GM18868 (cell line): Measurements from ENCODE around the gene OR52L1.
"Not testable (repeated sequence)": the region's sequence is repeated elsewhere in the genome, so short reads cannot be mapped to it uniquely, and the experiment has no call there.

ENCODE experiments used
- ATAC-seq: cut with Tn5 transposase; IDR thresholded peaks from one replicate; pipeline ENCODE4 v1.9.1; 2021; ENCODE audit warnings: mild to moderate bottlenecking, moderate library complexity; ENCODE audit not compliant: unreplicated experiment

Gene OR52L1

DNA sequence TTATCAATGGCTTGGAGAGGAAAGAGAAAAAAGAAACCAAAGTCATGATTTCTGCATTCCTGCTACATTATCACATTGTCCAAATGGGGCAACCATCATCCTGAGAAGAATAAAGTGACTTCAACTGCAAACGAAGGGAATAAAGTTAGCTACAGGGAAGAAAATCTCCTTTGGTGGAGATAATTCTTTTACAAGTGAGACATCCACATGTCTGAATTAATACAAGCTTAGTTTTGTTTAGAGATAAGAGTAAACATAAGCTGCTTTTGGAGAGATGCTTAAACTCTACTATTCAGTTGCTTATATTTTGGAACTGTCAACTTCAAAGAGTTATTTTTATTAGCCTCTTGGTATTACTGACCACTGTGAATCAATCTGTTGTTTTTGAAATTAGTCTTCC lies at the start of gene OR52L1:
Gene OR52L1 (minus strand): TSS at position 101 of the 400 bp plus-strand sequence. CDS start 55 bp downstream, at position 46.
- no peak for ATAC-seq

DNA sequence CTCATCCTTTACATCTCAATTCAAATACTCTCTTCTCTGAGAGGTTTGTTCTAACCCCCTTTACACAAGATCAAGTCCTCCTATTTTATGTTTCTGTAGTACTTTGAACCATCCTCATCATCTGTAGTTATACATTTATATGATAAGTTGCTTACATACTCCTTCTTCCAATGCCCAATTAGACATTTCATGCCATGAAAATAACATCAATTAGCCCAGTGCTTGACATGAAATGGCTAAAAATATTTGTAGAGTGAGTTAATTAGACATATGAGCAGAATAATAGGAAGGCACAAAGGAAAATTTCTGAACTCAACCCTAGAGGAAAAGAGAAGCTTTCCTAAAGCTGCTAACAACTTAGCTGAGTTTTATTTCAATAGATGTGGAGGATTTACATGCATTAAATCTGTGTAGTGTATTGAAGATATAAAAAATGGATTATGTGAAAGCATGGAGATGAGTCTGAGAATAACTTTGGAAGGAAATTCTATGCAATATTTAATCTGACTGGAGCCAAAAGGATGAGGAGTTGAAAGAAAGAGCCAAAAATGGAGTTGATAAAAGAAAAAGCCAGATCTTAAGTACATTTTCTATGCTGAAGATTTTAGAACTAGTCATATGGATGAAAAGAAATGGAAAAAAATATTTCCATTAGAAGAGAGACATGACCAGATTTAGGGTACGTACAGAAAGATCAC lies 44.1 kb upstream of the OR52L1 start, which contains the start of gene OR56A1:
Gene OR56A1 (minus strand): TSS at position 51 of the 698 bp plus-strand sequence. CDS start 3,066 bp downstream, outside the sequence.
- no peak for ATAC-seq

DNA sequence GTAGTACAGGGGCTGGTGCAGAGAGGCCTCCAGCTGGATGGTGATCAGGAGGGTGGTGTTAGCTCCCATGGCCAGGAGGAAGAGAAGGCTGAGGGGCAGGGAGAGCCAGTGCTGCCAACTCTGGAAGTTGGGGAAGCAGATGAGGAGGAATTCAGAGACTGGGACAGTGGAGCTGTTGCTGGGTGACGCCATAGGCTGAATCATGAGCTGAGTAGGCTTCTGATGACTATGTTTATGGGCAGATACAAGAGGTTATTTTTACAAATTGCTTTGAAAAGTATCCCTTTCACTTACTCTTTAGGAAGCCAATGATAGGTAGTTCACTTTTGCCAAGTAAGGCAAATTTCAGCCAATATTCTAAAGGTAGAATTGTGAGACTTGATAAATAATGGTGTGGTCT lies 40.7 kb upstream of the OR52L1 start:
- ATAC-seq, result no peak

DNA sequence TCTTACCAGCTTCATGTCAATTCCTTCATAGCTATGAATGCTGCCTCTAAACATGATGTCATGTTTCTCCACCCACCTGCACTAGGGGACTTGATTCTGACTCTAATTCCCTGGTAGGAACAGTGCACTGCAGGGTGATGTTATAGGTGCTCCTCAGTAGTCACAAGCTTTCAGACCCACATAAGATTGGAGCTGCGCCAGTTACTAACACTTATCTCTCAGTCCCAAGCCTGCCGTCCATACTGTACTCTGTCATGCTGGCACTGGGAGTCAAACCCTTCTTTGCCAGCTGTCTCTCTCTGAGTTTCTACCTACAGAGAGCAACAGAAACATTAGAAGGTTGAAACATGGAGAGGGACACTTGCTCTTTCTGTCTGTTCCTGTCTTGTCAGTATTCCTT lies 38.3 kb upstream of the OR52L1 start:
- ATAC-seq, result no peak

DNA sequence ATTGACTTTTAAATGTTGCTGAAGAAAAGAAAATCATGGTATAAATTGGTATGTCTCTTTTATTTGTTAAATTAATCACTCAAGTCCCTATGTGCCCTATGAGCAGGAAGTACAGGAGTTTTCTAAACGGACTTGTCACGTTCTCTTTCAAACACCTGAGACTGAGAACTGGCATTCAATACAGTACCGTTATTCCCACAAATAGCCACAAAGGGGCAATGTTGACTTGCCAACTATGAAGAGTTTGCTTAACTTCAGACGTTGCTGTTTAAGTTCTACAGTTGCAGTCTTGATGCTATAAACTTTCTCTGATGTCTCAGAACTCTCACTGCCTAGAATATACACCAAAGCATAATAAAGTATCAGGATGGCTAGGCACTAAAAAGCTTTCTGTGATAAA lies 36.2 kb upstream of the OR52L1 start:
- peak; percentile 85 for ATAC-seq

DNA sequence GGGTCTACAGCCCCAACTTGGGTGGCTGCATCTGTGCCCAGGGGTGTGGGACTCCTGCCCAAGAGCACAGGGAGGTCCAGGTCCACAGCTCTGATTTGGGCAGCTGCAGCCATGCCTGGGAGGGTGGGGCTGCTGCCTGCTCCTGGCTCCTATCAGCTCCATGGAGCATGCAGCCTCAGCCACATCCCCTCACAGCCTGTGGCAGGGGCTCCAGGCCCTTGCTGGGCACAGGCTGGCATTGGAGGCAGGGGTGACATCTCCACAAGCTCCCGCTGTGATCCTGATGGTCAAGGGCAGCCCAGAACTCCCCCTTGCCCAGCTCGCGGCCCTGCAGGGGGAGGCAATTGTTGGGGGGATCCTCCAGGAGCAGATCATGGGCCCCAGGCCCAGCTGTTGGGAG lies 26.3 kb upstream of the OR52L1 start:
- ATAC-seq, result no peak

DNA sequence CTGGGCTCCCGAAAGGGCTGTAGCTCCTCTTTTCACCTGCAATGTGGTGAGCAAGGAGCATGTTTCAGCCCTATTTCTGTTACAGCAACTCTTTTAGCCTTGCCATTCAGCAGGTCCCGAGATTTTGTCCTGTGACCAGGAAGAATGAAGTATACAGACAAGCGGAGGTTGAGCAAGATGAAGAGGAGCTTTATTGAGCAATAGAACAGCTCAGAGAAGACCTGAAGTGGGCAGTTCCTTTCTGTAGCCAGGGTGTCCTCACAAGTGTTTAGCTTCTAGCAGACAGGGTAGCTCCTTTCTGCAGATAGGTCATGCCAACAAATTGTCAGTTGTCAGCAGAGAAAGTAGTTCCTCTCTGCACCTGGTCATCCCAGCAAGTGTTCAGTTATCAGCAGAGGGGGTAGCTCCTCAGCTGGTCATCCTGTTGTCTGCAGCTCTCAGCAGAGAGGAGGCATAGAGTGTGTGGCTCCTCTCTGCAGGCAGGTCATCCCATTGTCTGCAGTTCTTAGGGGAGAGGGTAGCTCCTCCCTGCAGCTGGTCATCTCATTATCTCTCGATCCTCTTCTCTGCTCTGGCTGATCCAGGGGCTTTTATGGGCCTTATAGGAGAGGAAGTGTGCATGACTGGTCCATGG lies 25.4 kb upstream of the OR52L1 start:
- ATAC-seq, result no peak

DNA sequence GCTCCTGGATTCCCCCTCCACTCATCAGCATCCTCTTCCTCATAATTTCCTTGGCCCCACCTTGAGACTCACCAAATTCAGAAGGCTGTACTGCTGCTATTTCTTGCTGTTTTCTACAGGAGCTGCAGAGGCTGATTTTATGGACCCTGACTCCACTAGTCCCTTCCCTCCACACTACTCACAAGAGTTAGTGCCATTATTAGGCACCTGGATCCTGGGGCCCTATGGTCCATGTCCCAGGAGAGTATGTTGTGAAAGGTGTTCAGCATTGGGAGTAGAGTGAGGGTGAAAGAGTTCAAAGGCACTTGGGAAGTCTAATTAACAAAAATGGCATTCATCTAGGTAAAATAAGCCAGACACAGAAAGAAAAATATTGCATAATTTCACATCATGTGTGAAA lies 20.1 kb upstream of the OR52L1 start, which contains the start of gene OR56A4:
Gene OR56A4 (minus strand): TSS at position 101 of the 400 bp plus-strand sequence. CDS start 3,954 bp downstream, outside the sequence.
- ATAC-seq, result no peak

DNA sequence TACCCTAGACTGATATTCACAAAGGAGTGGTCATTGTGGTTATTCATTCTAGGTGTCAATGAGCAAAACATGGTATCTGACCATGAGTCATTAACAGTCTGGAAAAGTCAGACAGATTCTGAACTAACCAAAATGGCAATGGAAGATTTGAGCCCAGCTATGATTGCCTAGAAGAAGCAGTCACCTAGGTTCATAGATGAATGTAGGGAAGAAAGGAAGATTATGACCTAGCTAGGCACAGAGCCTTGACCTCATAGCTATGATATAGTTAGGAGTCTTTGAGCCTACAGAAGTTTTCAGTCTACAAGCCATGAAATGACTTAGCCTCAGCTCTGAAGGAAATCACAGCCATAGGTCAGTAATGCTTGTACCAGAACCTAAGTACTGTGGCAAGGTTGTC lies 19.6 kb upstream of the OR52L1 start:
- ATAC-seq, result no peak

DNA sequence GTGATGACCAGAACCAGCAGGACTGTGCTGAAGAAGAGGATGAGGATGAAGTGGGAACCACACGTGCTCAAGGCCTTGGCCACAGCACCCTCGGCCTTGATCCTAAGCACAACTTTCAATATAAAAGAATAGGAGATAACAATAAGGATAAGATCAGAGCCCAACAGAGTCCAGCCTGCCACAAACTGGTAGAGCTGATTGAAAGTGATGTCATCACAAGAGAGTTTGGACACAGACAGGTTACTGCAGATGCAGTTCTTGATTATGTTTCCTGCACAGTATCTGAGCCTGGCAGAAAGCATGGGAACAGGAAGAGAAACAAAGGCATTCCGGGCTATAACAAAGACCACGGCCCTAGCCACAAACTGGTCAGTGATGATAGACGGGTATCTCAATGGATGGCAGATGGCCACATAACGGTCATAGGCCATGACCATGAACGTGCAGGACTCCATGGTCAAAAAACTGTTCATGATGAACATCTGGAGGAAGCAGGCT lies 15.5 kb upstream of the OR52L1 start:
- ATAC-seq, result no peak

DNA sequence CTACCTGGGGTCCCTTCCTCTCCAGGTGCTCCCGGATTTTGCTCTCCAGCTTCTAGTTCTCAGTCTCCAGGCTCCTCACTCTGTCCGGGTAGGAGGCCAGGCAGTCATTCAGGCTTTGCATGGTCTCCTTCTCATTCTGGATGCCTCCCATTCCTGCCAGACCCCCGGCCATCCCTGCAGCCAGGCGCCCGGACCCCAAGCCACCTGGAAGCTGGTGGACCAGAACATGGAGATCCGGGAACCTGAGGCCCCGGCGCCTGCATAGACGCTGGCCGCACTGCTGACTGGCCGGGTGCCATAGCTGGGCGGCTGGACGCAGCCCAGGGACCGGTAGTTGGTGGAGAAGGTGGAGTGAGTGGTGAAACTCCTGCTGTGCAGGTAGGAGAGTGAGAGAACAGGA lies 8.0 kb upstream of the OR52L1 start:
- no peak for ATAC-seq

DNA sequence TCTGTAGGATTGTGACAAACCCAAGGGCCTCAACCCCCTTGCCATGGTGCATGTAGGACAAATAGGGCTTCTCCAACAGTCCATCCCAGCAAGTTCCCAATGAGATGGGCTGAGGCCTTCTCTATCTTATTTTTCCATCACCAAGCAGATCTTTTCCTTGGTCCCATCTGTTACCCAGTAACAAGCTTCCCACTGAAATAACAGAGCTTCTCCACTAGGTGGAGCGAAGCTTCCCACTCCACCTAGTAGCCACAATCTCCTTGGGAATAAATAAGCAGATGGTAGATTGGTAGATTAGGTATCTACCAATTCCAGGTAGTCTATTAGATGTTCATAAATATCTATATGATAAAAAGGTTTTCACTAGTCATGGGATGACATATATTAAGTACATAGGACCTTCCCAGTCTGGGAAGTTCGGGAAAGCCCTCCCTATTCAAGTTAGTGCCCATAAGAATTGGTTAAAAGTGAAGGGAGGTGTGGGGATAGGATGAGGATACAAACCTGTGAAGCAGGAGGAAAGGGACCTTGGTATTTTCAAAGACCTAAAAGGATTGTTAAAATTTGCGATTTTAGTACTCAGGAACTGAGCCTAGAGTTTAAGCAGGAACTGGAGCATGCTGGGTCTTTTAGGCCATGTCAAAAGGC lies 5.9 kb upstream of the OR52L1 start:
- ATAC-seq, result peak; percentile 65

DNA sequence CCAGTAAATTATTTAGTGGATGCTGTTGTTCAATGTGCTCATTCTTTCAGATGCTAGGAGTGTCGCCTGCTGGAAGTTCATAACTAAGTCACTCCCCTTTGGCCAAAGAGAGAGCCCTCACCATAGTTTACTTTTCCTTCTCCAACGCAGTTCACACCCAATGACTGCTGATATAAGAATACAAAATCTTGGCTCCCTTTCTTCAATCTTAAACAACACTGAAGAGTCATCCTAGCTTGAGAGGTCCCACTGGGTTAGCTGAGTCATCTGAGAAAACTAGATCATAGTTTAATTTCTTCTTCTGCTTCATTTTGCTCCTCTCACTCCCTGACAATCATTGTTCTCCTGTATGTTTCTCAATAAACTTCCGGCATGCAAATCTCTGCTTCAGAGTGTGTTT lies 5.4 kb upstream of the OR52L1 start:
- no peak for ATAC-seq

DNA sequence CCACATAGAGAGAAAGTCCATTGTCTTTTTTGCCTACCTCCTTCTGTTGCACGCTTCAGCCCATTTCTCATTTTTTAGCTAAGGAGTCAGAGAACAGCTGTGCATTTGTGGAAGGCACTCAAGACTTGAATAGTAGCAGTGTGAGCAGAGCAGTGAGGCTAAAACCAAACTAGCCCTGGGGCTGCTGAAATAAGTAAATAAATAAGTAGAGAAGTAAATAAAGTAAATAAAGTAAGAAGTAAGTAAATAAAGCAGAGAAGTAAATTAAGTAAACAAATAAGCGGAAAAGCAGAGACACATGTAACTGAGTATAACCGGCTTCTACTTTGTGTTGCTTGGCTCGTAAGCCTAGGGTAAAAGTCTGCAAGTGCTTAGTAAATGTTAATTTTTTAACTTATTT lies 2.4 kb upstream of the OR52L1 start:
- no peak for ATAC-seq

DNA sequence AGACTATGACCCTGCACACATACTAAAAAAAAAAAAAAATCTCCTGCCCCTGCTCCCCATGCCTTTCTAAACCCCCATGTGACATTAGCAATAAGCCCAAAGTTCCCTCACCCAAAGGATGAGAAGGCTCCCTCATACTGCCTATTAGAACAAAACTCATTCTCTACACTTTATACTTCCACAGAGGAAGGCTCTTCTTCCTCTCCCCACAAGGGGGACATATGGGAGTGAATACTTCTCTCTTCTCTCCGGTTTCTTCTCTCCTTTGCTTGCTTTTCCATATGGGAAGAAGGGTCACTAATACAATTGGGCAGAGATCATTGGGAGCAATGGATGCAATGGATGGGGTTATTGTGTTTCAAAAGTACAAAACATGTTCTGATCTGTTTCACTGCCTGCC lies 3.3 kb downstream of the OR52L1 start:
- ATAC-seq, result no peak

DNA sequence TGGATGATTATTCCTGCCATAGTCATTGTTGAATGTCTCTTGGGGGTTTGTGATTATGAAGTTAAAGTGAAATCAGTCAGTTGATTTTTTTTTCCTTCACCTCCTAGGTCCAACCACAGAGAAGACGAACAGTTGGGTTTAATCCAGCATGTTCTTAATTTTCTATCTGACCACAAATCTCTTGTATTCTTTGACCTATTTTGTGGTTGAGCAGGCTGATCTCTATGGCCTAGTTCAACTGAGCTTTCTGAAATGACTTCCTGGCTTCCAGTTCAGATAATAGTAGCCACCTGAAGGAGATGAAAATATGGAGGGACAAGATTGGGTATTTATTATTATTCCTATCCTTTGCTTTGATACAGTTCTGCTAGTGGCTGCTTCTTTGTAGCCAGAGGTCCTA lies 13.3 kb downstream of the OR52L1 start:
- ATAC-seq, result no peak

DNA sequence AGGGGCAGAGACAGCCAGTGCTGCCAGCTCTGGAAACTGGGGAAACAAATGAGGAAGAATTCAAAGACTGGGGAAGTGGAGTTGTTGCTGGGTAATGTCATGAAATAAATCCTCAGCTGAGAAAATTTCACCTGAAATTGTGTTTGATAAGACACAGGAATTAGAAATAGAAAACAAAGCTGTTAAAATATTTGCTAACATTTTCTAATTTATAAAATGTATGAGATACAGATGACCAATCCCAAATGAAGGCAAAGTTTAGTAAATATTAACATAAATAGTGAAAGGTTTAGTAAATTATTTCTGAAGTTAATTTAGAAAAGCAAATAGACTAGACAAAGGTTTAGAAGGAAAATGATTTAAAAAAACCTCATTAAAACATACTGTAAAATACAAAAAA lies 18.4 kb downstream of the OR52L1 start, which contains the start of gene OR56A5:
Gene OR56A5 (minus strand): TSS at position 101 of the 400 bp plus-strand sequence. CDS start 0 bp downstream, at position 101.
- ATAC-seq, result no peak

DNA sequence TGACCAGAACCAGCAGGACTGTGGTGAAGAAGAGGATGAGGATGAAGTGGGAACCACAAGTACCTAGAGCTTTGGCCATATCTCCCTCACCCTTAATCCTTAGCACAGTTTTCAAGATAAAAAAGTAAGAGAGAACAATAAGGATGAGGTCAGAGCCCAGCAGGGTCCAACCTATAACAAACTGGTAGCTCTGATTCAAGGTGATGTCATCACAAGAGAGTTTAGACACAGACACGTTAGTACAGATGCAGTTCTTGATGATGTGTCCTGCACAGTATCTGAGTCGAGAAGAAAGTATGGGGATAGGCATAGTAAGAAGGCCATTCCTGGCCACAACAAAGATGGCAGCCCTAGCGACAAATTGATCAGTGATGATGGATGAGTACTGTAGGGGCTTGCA lies 19.1 kb downstream of the OR52L1 start:
- ATAC-seq, result no peak

DNA sequence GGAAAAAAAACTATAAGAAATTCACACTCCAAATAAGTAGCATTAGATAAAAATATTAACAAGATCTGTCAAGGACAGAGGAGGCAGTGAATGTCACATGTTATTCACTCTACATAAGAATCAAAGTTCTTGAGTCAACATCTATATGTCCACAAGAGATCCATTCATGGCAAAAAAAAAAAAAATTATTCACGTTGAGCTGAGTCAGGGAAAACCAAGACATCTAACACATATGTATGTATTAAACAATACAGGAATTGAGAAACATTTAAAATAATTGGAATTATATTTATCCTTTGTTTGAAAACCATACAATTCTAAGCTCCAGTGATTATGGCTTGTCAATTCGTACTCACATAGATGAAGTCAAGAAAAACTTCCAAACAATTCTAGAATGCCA lies 19.8 kb downstream of the OR52L1 start:
- no peak for ATAC-seq

DNA sequence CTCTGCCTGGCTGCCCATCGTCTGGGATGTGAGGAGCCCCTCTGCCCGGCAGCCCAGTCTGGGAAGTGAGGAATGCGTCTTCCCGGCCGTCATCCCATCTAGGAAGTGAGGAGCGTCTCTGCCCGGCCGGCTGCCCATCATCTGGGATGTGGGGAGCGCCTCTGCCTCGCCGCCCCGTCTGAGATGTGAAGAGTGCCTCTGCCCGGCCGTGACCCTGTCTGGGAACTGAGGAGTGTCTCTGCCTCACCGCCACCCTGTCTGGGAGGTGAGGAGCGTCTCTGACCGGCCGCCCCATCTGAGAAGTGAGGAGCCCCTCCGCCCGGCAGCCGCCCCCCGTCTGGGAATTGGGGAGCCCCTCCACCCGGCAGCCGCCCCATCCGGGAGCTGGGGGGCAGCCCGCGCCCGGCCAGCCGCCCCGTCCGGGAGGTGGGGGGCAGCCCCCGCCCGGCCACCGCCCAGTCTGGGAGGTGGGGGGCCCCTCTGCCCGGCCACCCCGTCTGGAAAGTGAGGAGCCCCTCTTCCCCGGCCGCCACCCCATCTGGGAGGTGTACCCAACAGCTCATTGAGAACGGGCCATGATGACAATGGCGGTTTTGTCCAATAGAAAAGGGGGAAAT lies 26.0 kb downstream of the OR52L1 start:
- ATAC-seq, result not testable (repeated sequence)

DNA sequence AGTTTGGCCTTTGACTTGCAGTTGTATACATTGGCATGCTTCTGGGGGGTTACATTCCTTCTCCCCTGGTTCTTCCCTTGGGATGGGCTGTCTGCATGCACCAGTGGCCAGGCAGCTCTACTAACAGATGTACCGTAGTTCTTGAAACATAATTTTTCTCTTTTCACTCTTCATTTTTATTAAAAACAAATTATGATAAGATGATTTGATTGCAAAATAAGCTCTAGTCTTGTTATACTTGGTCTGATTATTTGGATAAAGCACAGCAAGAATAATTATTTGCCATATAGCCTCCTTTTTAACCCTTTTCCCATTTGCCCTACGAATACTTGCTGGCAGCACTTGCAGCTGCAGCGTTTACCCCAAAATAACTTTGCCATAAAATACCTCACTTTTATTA lies 31.2 kb downstream of the OR52L1 start:
- no peak for ATAC-seq
